ENCODE results near the gene CHRNB4. TPM values are rescaled to one million over a fixed set of nuclear protein-coding genes. Genes with fewer than 3 reads are reported as not detected.

CHRNB4 gene
- total and polyA plus RNA-seq, 2 donors (not counting 3 experiments of a cell fraction or from before 2014, with no cell fraction given): 0.08 TPM; not detected in 1

DNA sequence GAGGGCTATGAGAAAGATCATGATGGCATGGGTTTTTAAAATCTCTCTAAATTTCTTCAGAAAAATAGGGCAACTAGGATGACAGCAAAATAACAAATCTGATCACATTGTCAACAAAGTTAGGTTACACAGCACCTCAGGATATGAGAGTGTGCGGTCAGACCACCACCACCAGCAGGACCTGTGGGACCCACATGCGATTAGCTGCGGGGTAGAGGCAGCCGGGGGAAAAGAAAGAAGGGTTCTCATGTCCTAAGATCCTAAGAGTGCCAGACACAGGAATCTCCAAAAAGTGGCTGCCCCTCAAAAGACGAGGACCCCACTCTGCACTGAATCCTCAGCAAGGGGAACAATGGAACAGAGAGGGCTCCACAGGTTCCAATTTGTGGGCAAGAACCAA lies 35.8 kb downstream of the CHRNB4 start:
- BruUV-seq (replicated peaks): no TSS peak
- POLR2A ChIA-PET: no interaction called here
- no peaks in the 10 kb centered on the region for H3K79me2 ChIP-seq (ENCODE audit: control insufficient read depth, insufficient read depth, low read length)
- H3K4me2 ChIP-seq (ENCODE audit: insufficient read depth, low read length): no peak overlapping the region
- H3K4me1 ChIP-seq (ENCODE audit: control insufficient read depth, extremely low read depth, insufficient read depth, low read length): no peaks in the 10 kb centered on the region
- no peak overlapping the region for H2AFZ ChIP-seq (ENCODE audit: low read depth, low read length)
- no peaks in the 10 kb centered on the region for H3K27me3 ChIP-seq (ENCODE audit: control insufficient read depth in 2 of 2, insufficient read depth in 2 of 2, low read length in 2 of 2)
- dilution Hi-C loops (cut with MboI; ENCODE audit: extremely low pct_ligation_motif_present, low sequenced_read_pairs) (no loop called here), intact Hi-C loops (cut with micrococcal nuclease) (no loop called here)
- H3K36me3 ChIP-seq (ENCODE audit: control insufficient read depth in 2 of 2, extremely low read depth in 1 of 2, insufficient read depth in 2 of 2, low read length in 2 of 2): no peaks in the 10 kb centered on the region
- H3K9me1 ChIP-seq (replicated peaks; ENCODE audit: control insufficient read depth, extremely low read depth, insufficient read depth, low read length): no peaks in the 10 kb centered on the region
- no peak overlapping the region for H3K9ac ChIP-seq (replicated peaks; ENCODE audit: extremely low read depth, insufficient read depth, low read length)
- FAIRE-seq (no peak), DNase-seq (ENCODE audit: low read depth, low spot score) (no peak)
- H3K9me3 ChIP-seq (replicated peaks; ENCODE audit: control insufficient read depth, insufficient read depth, low read length): no peaks in the 10 kb centered on the region
- H4K20me1 ChIP-seq (replicated peaks; ENCODE audit: control insufficient read depth, extremely low read depth, insufficient read depth, low read length): no peaks in the 10 kb centered on the region
- CTCF ChIA-PET: no interaction called here
- H3K4me3 ChIP-seq (replicated peaks in 1 of 3; ENCODE audit: insufficient read depth in 1 of 3, low read depth in 1 of 3, low read length in 3 of 3): no peak overlapping the region
- no peak overlapping the region for H3K27ac ChIP-seq (ENCODE audit: insufficient read depth, low read depth, low read length)
- no peak for TF ChIP-seq FOS (IDR thresholded peaks at IDR 0.05; ENCODE audit: borderline replicate concordance, insufficient read depth, low read length)
- TF ChIP-seq, protein P1, sequence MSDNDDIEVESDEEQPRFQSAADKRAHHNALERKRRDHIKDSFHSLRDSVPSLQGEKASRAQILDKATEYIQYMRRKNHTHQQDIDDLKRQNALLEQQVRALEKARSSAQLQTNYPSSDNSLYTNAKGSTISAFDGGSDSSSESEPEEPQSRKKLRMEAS (IDR thresholded peaks at IDR 0.05; ENCODE audit: insufficient read depth, insufficient read length): no peak

DNA sequence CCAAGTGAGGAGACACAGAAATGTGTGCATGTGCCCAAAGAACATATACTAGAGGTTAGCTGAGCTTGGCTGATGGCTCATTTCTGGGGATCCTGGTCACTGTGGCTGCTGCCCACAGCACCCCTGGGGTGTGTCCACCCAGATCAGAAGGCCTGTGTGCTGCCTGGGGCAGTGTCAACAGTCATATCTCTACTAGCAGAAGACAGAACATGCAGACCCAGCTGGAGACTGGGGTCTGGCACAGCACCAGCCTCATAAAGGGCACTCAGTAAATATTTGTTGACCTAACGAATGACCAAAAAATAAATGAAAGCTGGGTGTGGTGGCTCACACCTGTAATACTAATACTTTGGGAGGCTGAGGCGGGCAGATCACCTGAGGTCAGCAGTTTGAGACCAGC lies 36.6 kb downstream of the CHRNB4 start:
- dilution Hi-C loops (cut with MboI; ENCODE audit: extremely low pct_ligation_motif_present, low sequenced_read_pairs): no loop called here
- BruUV-seq (replicated peaks): no TSS peak
- Histone ChIP-seq H3K4me1 (ENCODE audit: control insufficient read depth, extremely low read depth, insufficient read depth, low read length) (no peaks in the 10 kb centered on the region), H3K9ac (replicated peaks; ENCODE audit: extremely low read depth, insufficient read depth, low read length) (no peak overlapping the region), H2AFZ (ENCODE audit: low read depth, low read length) (no peak overlapping the region), H3K36me3 (ENCODE audit: control insufficient read depth in 2 of 2, extremely low read depth in 1 of 2, insufficient read depth in 2 of 2, low read length in 2 of 2) (no peaks in the 10 kb centered on the region), H3K9me1 (replicated peaks; ENCODE audit: control insufficient read depth, extremely low read depth, insufficient read depth, low read length) (no peaks in the 10 kb centered on the region), H3K9me3 (replicated peaks; ENCODE audit: control insufficient read depth, insufficient read depth, low read length) (no peaks in the 10 kb centered on the region), H3K4me3 (replicated peaks in 1 of 3; ENCODE audit: insufficient read depth in 1 of 3, low read depth in 1 of 3, low read length in 3 of 3) (no peak overlapping the region), H3K27me3 (ENCODE audit: control insufficient read depth in 2 of 2, insufficient read depth in 2 of 2, low read length in 2 of 2) (no peaks in the 10 kb centered on the region), H3K4me2 (ENCODE audit: insufficient read depth, low read length) (no peak overlapping the region), H3K79me2 (ENCODE audit: control insufficient read depth, insufficient read depth, low read length) (no peaks in the 10 kb centered on the region), H4K20me1 (replicated peaks; ENCODE audit: control insufficient read depth, extremely low read depth, insufficient read depth, low read length) (no peaks in the 10 kb centered on the region), H3K27ac (ENCODE audit: insufficient read depth, low read depth, low read length) (no peak overlapping the region)
- CTCF ChIA-PET: no interaction called here
- POLR2A ChIA-PET: no interaction called here
- DNase-seq (ENCODE audit: low read depth, low spot score) (no peak), FAIRE-seq (no peak)
- TF ChIP-seq GATA2 (IDR thresholded peaks at IDR 0.05; ENCODE audit: insufficient read depth, insufficient read length, low read depth, low read length) (no peak), FOS (IDR thresholded peaks at IDR 0.05; ENCODE audit: borderline replicate concordance, insufficient read depth, low read length) (no peak), JUN (IDR thresholded peaks at IDR 0.05; ENCODE audit: borderline replicate concordance, insufficient read depth, insufficient read length, low read depth) (no peak), EZH2 (IDR thresholded peaks at IDR 0.05; ENCODE audit: borderline replicate concordance, low read depth, low read length, severe bottlenecking) (no peak), MYC (IDR thresholded peaks at IDR 0.05; ENCODE audit: low read depth, low read length) (no peak), POLR2A (IDR thresholded peaks at IDR 0.05; ENCODE audit: low read depth, low read length) (no peak), POLR2AphosphoS5 (IDR thresholded peaks at IDR 0.05; ENCODE audit: insufficient read depth, low read depth, low read length) (no peak)
- TF ChIP-seq, protein P1 (IDR thresholded peaks at IDR 0.05; ENCODE audit: insufficient read depth, insufficient read length): no peak
- TF ChIP-seq, protein P2, sequence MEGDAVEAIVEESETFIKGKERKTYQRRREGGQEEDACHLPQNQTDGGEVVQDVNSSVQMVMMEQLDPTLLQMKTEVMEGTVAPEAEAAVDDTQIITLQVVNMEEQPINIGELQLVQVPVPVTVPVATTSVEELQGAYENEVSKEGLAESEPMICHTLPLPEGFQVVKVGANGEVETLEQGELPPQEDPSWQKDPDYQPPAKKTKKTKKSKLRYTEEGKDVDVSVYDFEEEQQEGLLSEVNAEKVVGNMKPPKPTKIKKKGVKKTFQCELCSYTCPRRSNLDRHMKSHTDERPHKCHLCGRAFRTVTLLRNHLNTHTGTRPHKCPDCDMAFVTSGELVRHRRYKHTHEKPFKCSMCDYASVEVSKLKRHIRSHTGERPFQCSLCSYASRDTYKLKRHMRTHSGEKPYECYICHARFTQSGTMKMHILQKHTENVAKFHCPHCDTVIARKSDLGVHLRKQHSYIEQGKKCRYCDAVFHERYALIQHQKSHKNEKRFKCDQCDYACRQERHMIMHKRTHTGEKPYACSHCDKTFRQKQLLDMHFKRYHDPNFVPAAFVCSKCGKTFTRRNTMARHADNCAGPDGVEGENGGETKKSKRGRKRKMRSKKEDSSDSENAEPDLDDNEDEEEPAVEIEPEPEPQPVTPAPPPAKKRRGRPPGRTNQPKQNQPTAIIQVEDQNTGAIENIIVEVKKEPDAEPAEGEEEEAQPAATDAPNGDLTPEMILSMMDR (IDR thresholded peaks at IDR 0.05; ENCODE audit: extremely low read depth in 1 of 2, insufficient read depth in 1 of 2, low read depth in 1 of 2, low read length in 2 of 2): no peak
- intact Hi-C loops (cut with micrococcal nuclease): no loop called here

Measured in endothelial cell of umbilical vein (primary cell).